ENCODE measurements around the gene TMEM255B. TPM values are rescaled to one million over a fixed set of nuclear protein-coding genes. Genes with fewer than 3 reads are reported as not detected.

Gene TMEM255B
- total RNA-seq, 2 donors from 2014 or later = 0.96 to 4.6 TPM

GRCh38 chr13:113813070-113813748 is 54.2 kb downstream of the TMEM255B start:
- Histone ChIP-seq H3K4me3 (no peak overlapping the region), H3K9me3 (no peaks in the 10 kb centered on the region), H3K36me3 (no peaks in the 10 kb centered on the region), H3K4me1 (replicated peaks) (no peaks in the 10 kb centered on the region), H3K27ac (no peak overlapping the region), H3K27me3 (replicated peaks; ENCODE audit: insufficient read depth) (no peaks in the 10 kb centered on the region)
- WGBS = 75% methylated on average over 30 of the region's 30 CpGs
- intact Hi-C loops (cut with DNase I) = no loop called here
- TF ChIP-seq CTCF (IDR thresholded peaks at IDR 0.05) = no peak
- TF ChIP-seq POLR2A (IDR thresholded peaks at IDR 0.05) = no peak
- TF ChIP-seq POLR2AphosphoS5 (IDR thresholded peaks at IDR 0.05) = no peak
- DNase-seq (ENCODE audit: low spot score) = no peak

- Histone ChIP-seq H3K27me3 (replicated peaks; ENCODE audit: insufficient read depth) (no peaks in the 10 kb centered on the region), H3K27ac (no peak overlapping the region), H3K9me3 (no peaks in the 10 kb centered on the region), H3K4me1 (replicated peaks) (no peaks in the 10 kb centered on the region), H3K36me3 (no peaks in the 10 kb centered on the region), H3K4me3 (no peak overlapping the region)
- DNase-seq (ENCODE audit: low spot score) = no peak
- intact Hi-C loops (cut with DNase I) = loop anchor here (2.0 kb wide), 1 partner anchor 413 kb away; no protein-coding TSS in a partner anchor
- WGBS = 64% methylated on average over 28 of the region's 28 CpGs
- no peak for TF ChIP-seq POLR2A (IDR thresholded peaks at IDR 0.05)
- peak; percentile 6 for TF ChIP-seq POLR2AphosphoS5 (IDR thresholded peaks at IDR 0.05)
- TF ChIP-seq CTCF (IDR thresholded peaks at IDR 0.05) = no peak
Measured at GRCh38 chr13:113813749-113814434, 54.9 kb downstream of the TMEM255B start.

- no peak for DNase-seq (ENCODE audit: low spot score)
- intact Hi-C loops (cut with DNase I) = loop anchor here (2.0 kb wide), 1 partner anchor 412 kb away; no protein-coding TSS in a partner anchor
- TF ChIP-seq POLR2A (IDR thresholded peaks at IDR 0.05) = no peak
- TF ChIP-seq POLR2AphosphoS5 (IDR thresholded peaks at IDR 0.05) = no peak
- TF ChIP-seq CTCF (IDR thresholded peaks at IDR 0.05) = no peak
- Histone ChIP-seq H3K36me3 (no peaks in the 10 kb centered on the region), H3K27me3 (replicated peaks; ENCODE audit: insufficient read depth) (no peaks in the 10 kb centered on the region), H3K27ac (no peak overlapping the region), H3K4me1 (replicated peaks) (no peaks in the 10 kb centered on the region), H3K9me3 (no peaks in the 10 kb centered on the region), H3K4me3 (no peak overlapping the region)
- 76% methylated on average over 11 of the region's 11 CpGs for WGBS
Measured at GRCh38 chr13:113814435-113814821, 55.4 kb downstream of the TMEM255B start.

- TF ChIP-seq CTCF (IDR thresholded peaks at IDR 0.05) (no peak), POLR2AphosphoS5 (IDR thresholded peaks at IDR 0.05) (no peak), POLR2A (IDR thresholded peaks at IDR 0.05) (no peak)
- Histone ChIP-seq H3K9me3 (no peaks in the 10 kb centered on the region), H3K27me3 (replicated peaks; ENCODE audit: insufficient read depth) (no peaks in the 10 kb centered on the region), H3K4me1 (replicated peaks) (peaks cover 3% of the 10 kb centered on the region), H3K4me3 (no peak overlapping the region), H3K27ac (no peak overlapping the region), H3K36me3 (no peaks in the 10 kb centered on the region)
- WGBS = 76% methylated on average over 42 of the region's 42 CpGs
- no peak for DNase-seq (ENCODE audit: low spot score)
- intact Hi-C loops (cut with DNase I) = loop anchor here (2.0 kb wide), 3 partner anchors 89 to 411 kb away; no protein-coding TSS in a partner anchor
Measured at GRCh38 chr13:113815151-113816058, 56.4 kb downstream of the TMEM255B start.

All from prostate gland (tissue), 2 donors.